HG02938 (cell line): Measurements from ENCODE around the gene VIPR1.

ENCODE experiments used
- ATAC-seq: cut with Tn5 transposase; IDR thresholded peaks from one replicate; pipeline ENCODE4 v1.9.1; 2021; ENCODE audit warnings: mild to moderate bottlenecking, moderate library complexity; ENCODE audit not compliant: unreplicated experiment

The VIPR1 gene

DNA sequence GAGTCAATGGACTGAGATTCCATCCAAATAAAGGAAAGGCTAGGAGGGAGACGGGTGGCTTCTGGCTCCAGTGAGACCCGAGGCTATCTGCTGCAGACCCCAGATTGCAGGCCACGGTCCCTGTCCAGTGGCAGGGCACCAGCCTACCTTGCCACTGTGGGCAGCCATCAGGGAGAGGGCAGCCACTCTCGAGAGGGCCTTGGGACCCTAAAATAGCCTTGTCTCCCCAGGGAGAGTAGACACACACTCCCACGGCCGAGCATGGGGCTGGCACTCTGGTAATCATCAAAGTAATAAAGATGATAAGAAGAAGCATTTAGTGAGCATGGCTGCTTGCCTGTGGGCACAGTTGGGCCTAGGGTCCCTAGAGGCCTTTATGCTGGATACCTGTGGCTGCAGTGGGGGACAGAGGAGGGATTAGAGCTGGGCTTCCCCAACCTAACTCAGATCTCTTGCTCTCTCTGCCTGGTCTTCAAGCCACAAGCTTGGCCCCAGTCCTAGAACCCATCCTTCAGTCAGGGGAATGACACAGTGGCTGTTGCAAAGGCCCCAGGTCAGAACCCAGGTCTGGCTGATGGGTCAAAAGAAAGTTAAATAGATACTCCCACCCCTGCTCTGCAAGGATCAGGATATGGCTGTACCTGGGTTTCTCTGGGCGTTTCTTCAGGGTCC lies 9.2 kb upstream of the VIPR1 start:
- ATAC-seq, result no peak

DNA sequence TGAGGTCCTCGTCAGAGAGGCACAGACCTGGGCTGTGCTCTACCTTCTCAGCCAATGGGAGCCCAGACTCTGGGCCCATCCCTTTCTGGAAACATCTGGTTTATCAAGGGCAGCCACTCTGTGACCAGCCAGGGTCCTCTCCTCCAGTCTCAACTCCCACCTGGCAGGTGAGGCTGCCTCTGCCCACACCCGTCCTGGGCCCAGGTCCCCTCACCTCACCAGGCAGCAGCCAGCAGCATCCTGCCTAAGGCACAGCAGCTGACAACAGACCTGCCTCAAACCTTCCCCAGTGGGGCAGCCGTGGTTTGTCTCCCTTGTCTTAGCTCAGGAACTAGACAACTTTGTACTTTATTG lies 8.7 kb upstream of the VIPR1 start:
- ATAC-seq, result no peak

DNA sequence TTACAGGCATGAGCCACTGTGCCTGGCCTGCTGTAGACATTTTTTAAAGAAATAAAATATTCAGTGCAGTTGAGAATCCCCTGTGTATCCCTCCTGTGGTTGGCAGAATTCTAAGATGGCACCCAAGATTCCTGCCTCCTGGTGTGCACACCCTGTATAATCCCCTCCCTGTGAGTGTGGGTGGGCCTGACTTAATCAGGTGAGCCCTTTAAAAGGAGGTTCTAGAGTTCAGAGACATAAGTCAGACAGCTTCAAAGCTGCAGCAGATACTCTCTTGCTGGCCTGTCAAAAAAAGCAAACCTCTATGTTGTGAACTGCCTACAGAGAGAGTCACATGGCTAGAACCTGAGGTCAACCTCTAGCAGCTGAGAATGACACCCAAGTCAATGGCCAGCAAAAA lies 7.0 kb upstream of the VIPR1 start:
- no peak for ATAC-seq

DNA sequence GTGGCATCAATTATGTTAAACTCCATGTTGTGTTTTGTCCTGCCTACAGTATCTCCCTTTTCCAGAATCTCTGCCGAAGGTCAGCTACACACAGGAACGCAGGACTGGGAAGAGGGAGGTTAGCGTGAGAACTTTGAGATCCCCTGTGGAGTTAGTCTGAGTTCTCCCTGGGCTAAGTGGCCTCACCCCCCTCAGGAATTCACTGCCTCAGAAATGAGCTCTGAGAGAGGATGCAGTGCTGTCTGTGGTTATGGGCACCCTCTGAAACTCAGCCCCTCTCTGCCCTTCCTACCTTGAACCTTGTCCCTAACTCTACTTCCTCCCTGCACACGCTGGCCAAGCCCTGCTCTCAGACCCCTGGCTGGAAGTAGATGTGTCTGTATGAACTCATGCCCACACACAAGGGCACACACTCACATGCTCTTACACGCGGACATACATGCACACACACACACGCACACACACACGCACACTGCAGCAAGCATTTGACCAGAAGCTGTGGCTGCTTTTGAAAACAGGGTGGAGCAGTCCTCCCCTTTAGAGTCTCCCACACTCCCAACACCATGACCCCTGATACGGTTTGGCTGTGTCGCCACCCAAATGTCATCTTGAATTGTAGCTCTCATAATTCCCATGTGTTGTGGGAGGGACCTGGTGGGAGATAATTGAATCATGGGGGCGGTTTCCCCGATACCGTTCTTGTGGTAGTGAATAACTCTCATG lies 5.3 kb upstream of the VIPR1 start:
- ATAC-seq, result no peak

DNA sequence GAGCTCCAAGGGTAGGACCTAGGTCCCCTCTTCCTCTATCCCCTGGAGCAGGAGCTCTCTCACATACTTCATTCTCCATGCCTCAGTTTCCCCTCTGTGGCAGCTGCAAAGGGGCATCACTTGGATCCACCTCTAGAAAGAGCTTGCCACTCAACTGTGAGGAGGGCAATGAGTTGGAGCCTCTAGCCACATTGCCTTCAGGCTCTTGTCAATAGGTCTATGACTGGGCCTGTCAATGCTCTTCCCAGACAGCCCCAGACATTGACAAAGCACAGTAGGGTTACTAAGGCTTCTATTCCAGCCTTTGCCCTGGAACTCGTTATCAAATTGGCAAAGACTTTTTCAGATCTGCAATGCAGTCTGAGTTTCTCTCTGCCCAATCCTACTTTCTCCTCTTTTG lies 4.4 kb upstream of the VIPR1 start:
- ATAC-seq, result no peak

DNA sequence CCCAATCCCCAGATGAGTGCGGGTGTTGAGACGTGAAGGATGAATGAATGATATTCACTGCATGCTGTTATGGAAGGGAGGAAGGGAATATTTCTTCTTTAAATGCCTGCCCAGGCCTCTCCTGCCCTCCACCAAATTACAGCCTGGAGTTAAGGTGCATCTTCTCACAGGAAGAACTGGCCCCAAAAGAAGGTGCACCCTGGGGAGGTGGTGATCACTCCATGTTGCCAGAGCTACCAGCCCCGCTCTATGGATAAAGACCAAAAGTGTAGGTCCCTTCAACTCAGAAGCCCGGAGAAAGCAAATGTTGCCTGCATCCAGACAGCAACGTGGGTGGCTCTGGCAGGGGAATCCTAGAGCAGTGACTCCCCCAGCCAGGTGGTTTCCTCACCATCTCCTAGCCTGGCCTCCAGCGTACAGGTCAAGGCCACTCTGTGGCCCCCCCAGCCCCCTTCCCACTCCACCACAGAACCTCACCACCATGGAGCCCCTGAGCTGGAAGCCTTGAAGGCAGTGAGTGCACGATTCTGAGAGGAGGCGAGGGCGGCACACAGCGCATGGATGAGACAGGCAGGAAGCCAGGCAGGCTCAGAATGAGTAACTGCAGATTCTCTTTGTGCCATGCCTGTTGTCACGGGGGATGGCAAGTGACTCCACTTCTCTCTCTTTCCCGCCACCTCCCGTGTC lies 3.5 kb upstream of the VIPR1 start:
- no peak for ATAC-seq

DNA sequence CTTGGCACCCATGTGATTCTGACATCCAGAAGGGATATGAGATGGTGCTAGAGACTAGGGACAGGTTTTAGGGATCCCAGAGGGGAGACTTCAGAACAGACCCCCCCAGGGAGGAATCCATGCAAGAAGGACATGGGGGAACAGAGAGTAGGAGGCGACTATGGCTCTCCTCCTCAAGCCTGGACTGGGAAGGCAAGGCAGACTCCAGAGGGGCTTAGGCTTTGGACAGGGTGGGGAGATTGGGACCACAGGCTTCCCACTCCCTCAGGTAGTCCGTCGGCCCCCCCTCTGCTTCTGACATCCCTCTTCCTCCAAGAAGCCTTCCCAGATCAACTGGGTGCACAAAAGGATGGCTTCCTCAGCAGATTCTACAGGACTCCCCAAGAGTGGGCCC lies 3.0 kb upstream of the VIPR1 start:
- ATAC-seq, result no peak

DNA sequence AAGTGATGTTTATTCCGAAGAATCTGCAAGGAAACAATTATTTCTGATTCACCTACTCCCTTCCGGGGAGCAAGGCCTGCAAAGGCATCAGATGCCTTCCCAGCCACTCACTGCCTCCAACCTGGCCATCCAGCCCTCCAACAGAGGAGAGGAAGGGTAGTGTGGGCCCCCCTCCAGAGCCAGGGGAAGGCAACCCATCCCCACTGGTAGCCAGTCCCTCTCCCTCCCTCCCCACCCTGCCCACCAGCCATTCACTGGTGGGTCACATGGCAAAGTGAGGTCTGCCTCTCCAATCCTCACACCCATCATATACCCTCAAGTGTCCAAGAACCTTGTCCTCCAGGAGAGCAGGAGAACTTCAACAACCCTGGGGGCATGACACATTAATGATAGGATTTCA lies 2.4 kb upstream of the VIPR1 start:
- no peak for ATAC-seq

DNA sequence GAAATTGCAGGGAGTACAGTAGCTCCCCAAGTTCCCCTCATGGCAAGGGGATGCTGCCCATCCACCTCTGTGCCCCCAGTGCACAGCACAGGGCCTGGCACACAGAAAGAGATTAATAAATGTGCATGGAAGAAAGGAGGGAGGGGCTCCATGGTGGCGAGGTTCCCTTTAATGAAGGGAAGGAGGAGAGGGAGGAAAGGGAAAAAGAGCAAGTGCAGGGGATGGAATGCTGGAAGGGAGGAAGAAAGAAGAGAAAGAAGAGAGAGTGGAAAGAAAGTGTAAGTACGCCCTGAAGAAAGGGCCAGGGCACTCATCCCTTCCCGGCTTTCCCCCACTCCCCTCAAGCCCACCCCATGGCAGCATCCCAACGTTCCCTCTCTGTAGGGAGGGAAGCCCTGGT lies 1.5 kb upstream of the VIPR1 start:
- ATAC-seq, result no peak

DNA sequence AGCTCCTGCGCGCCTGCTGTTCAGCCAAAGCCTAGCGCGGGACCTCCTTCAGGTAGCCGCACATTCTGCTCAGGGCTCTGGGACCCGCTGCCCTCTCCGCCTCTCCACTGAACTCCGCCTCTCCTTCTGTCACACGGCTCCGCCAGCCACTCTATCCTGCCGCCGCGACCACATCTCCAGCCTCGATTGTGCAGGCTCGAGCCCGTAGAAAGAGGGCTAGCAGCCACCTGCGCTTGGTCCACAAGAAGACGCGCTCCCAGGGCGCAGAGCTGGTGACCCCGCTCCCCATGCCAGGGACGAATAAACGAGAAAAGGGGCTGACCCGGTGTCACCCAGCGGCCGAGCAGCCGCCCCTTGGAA lies 1.1 kb upstream of the VIPR1 start:
- no peak for ATAC-seq

DNA sequence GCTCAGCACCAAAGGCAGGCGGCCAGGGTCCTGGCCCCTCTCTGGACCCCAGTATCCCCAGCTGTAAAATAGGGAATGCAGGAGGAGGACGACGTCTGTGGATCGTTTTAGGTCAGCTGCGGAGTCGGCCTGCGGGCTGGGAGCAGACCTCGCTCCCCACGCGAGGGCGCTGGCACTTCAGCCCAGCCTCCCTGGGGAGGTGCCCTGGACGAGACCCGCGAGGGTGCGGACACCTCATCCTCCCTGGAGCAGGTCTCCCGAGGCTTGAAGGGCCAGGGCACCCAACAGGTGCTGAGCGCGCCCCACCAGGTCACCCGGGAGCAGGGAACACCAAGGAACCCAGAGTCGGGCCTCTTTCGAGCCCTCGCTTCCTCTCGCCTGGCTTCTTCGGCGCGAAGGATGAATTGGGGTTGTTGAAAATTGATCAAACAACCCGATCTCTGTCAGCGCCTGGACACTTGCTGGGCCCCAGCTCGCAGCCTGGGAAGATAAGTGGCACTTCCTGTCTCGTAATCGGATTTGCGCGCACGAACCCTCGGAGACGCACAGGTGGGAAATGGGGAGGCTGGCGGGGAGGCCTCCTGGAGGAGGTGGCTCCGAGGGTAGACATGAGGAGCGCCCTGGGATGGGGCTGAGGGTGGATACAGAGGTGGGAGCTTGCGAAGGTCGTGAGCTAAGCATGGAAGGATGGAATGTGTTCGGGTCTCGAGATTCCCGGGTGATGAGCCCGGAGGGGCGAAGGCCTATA lies 588 bp upstream of the VIPR1 start:
- peak; percentile 26 for ATAC-seq

DNA sequence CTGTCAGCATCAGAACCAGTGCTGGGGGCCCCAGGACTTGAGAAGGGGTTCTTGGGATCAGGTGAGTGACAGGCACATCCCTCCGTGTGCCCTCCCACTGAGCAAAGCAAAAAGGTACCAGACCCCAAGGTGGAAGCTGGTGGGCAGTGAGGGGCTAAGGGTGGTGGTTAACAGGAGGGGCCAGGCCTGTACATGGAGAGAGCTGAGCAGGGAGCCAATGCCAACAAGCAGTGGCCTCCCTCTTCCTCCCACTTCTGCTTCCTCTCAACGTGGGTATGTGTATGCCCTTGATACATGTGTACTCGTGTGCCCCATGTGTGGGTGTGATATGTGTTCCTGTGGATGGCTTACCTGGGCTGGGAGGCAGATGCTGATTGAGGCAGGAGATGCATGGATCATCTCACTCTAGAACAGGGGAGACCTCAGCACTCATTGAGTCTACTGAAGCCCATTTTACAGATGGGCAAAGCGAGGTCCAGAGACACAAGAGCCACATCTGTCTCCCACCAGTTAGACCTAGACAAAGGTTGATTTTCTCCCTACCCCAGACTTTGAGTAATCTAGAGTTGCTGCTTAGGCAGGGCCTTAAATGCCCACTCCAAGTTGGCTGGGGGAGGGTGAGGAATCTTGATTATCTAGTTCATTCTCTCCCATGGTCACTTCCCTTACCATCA lies 945 bp downstream of the VIPR1 start:
- no peak for ATAC-seq

DNA sequence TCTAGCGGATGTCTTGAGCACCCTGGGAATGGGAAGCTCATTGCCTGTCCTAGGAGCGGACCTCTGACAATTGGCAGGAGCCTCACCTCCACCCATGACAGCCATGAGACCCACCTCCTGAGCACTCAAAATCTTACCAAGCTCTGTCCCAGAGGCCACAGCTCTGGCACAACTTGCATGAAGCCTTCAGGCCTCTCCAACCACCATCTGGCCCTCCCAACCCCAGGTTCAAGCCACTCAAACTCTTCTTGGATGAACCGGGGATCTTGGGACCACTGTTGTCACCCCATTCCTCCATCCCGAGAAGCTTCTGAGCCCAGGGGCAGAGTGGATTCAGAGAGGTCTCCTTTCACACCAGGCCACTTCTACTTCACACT lies 1.5 kb downstream of the VIPR1 start:
- ATAC-seq, result no peak

DNA sequence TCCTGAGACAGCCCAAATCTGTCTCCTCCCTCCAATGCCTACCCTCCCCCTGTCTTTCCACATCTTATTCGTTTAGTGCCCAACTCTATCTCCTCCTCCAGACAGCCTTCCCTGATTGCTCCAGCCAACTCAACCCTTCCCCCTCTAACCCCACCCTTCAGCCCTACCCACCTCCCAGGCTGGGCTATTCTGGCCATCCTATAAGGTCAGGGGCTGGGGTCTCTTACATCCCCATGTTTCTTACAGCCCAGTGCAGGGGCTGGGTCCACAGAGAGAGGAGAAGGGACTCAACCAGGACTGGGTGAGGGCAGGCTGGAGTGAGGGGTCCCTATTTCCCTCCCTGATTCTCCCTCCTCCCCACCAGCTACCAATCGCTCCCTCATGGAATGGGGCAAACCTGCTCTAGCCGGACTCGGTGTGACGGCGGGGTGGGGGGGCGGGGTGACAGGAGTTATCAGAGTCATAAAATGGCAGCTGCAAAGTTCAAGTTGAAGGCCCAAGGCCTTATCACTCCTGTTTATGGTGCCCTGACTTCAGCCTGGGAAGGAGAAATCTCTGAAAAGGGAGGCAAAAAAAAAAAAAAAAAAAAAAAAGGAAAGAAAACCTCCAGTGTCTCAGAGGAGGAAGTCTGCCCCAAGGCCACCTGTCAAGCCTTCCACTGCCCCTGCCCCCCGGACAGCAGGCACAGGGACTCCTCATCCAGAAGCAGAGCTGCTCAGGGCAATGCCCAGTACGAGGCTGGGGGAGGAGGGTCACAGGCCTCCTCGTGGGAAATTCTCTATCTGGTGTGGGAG lies 2.1 kb downstream of the VIPR1 start:
- ATAC-seq, result no peak

DNA sequence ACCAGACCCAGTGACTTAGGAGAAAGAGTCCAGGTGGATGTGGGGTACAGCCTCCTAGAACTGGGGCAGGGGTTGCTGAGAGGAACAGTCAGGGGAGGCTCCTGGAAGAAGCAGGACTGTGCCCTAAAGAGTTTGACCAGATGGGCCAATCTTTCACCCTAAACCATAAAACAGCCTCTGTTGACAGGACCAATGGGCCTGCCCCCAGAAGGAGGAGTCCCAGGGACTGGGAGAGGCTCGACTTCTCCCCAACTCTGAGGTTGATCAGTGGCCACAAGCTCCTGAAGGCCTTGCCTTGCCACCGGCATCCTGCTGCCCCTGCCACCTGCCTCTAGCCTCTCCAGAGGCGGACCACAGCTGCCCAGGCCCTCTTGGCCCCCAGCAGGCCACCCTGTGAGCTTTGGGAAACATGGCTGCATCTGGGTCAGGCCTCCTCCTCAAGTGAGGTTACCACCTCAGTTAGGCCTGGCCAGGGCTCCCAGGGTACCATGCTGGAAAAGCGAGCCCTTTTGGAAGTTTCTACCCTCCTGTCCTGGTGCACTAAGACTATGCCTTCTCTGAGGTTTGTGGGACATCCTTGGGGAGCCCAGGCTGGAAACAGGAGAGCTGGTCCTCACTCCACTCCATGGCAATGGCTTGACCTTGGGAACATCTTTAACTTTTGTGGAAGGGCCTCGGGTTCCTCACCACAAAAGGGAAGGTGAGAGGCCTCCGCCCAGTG lies 2.8 kb downstream of the VIPR1 start:
- ATAC-seq, result no peak

DNA sequence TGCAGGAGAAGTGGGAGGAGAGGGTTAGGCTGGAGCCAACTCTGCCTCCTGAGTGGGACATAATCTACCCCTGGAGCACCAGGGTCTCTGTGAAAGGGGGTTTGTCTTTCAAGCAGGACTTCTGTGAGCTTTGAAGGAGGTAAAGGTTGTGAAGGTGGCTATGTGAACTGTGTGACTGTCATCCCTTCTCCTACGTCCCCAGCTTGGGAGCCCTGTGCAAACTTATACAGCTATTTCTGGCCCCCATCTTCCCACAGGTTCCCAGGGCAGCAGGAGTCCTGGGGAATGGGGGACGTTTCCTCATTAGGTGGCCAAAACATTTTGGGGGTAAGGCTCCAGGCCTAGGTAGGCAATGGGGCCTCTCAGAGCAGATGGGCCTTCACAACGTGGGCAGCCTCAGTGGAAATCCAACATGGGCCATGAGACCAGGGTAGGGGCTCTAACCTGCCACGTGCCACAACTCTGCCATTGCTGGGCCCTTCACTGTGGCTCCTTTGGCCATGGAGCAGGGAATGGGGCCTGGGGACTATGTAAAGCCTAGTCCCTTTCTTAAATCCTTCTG lies 3.5 kb downstream of the VIPR1 start:
- ATAC-seq, result no peak

DNA sequence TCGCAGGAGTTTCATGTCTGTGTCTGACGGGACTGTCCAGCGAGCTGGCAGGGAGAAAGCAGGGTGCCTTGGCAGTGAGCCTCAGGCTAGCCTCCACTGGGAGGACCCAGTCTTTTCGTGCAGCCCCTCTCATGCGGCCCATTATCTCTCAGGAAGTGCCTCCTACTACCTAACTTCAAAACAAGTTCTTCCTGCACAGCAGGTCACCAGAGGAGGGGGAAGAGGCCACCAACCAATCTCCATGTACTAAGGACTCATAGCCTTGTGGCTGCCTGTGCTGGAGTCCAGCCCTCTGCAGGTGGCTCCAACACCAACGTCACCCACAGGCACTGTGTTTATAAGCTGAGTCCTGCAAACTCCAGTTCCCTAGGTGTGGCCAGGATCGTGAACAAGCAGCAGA lies 4.8 kb downstream of the VIPR1 start:
- ATAC-seq, result no peak

DNA sequence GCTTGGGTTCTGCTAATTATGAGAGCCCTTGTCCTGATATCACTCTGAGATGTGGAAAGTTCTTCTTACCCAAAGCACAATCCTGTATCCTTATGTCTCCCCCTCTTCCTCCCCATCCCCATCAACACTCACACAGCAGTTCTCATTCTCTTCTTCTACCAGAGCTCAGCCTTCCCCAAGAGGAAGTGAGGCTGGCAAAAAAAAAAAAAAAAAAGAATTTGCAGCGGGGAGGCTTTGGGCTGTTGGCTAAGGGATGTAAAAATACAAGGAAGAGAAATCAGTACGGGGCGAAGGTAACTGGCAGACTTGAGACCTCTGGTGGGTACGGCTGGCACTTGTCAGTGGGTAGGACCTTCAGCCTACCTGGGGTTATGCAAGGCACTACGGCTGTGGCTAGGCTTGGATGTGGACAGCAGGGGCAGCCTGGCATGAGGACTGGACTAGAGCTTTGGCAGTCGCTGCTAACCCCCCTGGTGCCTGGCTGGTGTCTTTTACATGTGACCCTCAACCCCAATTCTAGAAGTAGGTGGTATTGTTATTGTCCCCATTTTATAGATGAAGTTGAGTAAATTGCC lies 5.4 kb downstream of the VIPR1 start:
- no peak for ATAC-seq

DNA sequence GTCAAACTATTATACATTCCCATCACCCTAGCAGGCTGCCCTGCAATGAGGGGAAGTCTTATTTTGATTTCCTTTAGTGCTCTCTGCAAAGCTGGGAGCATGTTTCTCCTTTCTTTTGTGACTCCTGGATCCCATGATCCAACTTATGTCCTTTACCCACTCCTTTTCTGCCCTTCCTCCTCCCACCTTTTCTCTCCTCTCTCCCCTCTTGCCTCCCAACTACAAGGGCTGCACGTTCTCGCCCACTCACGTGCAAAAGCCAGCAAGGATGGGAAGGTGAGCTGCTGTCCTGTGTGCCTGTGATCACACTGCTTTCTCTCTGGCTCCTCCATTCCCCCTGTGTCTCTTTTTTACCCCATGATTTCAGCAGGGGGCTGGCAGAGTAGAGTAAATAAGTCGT lies 6.1 kb downstream of the VIPR1 start:
- ATAC-seq, result no peak
